ENCODE results near the gene GAB1.
A peak's percentile ranks its signal among the peaks of the same experiment; 100 is the strongest.

GAB1 gene

DNA sequence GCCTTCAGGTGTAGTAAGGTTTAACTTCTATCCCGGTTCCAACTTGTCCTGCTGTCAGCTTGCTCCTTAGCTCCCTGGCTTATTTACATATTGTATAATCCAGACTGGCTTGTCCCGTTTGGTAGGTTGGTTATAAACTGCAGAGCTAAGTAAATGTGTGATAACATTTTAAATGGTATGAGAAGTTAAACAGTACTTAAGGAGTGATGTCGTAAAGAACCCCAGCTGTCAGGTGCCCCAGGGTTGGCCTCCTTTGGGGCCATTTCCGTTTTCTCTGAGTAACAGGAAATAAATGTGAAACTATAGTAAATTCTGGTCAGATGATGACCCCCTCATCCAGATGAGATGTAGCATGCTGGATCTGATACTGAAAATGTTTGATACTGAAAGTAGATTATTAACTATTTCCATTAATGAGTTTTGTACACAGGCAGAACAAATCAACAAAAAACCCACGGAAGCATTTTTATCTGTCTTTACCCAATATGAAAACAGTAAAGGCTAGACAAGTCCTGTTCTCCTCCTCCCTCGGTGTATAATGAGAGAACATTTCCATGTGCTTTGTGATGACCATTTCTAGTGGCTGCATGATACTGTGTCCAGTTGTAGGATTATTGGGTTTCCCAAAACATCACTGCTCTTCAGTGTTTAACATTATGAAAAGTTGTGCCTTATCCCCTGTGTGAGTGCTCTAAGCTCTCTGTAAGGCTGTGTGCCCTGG, 22.4 kb downstream of the GAB1 start:
- DNase-seq (ENCODE audit: low spot score) = peak; percentile 65

DNA sequence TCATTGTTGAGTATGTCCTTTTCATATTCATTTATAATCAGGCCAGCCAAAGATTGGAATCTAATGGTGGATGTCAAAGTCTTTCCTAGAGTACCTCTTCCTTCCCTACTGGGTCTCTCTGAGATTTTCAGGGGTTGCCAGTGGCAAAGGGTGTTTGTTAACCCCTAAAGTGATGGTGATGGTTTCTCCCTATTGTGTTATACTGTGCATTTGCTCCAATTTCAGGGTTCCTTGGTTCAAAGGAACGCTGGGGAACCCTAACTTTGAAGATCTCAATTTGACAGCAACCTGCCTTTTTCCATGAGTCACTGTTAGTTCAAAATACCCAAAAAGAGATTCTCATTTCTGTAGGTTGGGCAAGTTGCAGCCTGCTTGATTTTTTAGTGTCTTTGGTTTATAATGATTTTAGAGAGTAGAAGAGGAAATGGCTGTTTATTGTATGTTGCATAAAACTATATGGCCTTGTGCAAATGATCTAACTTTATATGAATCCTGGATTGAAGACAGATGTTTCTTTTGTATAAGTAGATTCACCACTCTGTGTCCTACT, 23.0 kb downstream of the GAB1 start:
- no peak for DNase-seq (ENCODE audit: low spot score)
- TF ChIP-seq, protein P1, sequence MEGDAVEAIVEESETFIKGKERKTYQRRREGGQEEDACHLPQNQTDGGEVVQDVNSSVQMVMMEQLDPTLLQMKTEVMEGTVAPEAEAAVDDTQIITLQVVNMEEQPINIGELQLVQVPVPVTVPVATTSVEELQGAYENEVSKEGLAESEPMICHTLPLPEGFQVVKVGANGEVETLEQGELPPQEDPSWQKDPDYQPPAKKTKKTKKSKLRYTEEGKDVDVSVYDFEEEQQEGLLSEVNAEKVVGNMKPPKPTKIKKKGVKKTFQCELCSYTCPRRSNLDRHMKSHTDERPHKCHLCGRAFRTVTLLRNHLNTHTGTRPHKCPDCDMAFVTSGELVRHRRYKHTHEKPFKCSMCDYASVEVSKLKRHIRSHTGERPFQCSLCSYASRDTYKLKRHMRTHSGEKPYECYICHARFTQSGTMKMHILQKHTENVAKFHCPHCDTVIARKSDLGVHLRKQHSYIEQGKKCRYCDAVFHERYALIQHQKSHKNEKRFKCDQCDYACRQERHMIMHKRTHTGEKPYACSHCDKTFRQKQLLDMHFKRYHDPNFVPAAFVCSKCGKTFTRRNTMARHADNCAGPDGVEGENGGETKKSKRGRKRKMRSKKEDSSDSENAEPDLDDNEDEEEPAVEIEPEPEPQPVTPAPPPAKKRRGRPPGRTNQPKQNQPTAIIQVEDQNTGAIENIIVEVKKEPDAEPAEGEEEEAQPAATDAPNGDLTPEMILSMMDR (IDR thresholded peaks at IDR 0.05; ENCODE audit: extremely low read depth, missing control alignments) = no peak

More for the DNA sequence above, 22.4 kb downstream of the GAB1 start:
- TF ChIP-seq, protein P1 (IDR thresholded peaks at IDR 0.05; ENCODE audit: extremely low read depth, missing control alignments) = no peak

DNA sequence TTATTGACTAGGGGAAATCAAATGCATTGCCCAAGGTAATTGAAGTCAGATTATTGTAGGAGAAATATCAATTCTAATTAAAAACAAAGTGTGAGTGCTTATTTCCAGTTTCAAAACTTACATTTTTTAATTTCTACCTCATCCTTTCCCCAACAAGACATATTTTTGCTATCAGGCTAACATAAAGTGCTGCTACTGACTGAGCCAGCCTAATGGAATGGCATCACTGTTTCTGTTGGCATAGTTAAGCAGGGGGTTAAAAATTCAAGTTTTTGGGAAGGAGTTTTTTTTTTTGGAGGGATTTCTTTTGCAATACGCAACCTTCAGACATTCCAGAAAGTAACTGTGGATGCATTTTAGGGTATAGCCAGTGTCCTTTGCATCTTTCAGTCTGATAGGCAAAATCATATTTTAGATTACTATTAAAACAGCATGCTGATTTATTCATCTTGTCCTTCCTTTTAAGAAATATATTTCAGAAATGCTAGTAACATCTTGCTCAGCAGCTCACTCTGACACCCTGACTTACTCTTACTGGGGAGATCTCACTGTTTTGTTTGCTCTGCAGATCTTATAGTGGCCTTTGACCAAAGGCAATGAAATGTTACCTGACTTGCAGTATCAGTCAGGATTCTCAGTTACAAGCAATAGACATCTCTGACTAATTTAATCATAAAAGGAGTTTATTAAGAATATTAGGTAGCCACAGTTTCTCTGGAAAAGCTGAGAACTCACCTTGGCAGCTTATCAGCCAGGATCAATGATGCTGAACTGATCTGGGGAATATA, 24.4 kb downstream of the GAB1 start:
- TF ChIP-seq, protein P1 (IDR thresholded peaks at IDR 0.05; ENCODE audit: extremely low read depth, missing control alignments) = no peak
- no peak for DNase-seq (ENCODE audit: low spot score)

DNA sequence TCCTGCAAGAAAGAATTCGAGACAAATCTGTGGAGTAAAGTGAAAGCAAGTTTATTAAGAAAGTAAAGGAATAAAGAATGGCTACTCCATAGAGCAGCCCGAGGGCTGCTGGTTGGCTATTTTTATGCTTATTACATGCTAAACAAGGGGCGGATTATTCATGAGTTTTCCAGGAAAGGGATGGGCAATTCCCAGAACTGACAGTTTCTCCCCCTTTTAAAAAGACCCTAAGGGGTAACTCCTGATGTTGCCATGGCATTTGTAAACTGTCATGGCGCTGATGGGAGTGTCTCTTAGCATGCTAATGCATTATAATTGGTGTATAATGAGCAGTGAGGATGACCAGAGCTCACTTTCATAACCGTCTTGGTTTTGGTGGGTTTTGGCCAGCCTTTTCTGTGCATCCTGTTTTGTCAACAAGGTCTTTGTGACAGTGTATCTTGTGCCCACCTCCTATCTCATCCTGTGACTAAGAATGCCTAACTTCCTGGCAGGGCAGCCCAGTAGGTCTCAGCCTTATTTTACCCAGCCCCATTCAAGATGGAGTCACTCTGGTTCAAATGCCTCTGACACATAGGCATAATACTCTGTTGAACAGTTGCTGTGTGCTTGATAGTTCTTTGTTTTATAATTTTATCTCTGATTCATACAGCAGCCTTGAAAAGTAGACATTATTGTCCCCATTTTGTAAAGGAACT, 25.8 kb downstream of the GAB1 start:
- TF ChIP-seq, protein P1 (IDR thresholded peaks at IDR 0.05; ENCODE audit: extremely low read depth, missing control alignments) = no peak
- no peak for DNase-seq (ENCODE audit: low spot score)

DNA sequence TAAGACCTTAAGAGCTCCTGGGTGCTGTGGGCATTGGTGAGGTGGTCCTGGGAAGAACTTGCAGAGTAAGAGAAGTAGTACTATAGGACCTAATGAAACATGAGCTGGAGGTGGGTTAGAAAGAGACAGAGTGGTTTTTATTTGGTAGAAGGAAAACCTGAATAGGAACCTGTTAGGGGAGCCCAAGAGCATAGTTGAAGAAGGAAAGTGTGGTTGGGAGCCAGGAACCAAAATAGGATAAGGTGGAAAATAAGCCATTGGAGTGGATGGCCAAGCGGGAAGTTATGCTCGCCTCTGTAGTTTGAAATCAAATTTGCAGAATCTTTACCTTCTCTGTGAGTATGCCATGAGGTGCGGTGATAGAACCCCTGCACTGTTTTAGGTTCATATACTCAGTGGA, 26.7 kb downstream of the GAB1 start:
- no peak for DNase-seq (ENCODE audit: low spot score)
- TF ChIP-seq, protein P1 (IDR thresholded peaks at IDR 0.05; ENCODE audit: extremely low read depth, missing control alignments) = no peak

DNA sequence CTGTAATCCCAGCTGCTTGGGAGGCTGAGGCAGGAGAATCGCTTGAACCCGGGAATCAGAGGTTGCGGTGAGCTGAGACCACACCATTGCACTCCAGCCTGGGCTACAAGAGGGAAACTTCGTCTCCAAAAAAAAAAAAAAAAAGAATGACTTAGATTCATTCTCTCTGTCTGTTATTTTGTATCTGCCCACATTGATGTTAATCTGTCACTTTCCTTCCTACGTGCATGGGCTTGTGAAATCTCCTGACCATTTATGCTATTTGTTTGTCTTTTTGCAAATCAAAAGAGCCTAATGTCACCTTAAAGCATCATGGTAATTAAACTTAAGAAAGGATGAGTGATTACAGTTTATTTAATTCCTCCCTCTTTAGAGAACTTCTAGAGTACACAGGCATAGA, 27.4 kb downstream of the GAB1 start:
- DNase-seq (ENCODE audit: low spot score) = no peak
- TF ChIP-seq, protein P1 (IDR thresholded peaks at IDR 0.05; ENCODE audit: extremely low read depth, missing control alignments) = no peak
